Ascending aorta (tissue), 2 donors: ENCODE results near the gene TMEM235. TPM values are rescaled to one million over a fixed set of nuclear protein-coding genes. Genes with fewer than 3 reads are reported as not detected.
A peak's percentile ranks its signal among the peaks of the same experiment; 100 is the strongest.

Source experiments
- DNase-seq, 2 donors: peaks; one replicate each; pipeline ENCODE4 v3.0.0-alpha.2; 2019; ENCODE audit warnings: low spot score in 2 of 2
- H3K27ac ChIP-seq, 2 donors: fragments of 200-600 bp; sonication (generic); one replicate each; pipeline ENCODE4 v1.5.1; 2016 to 2017; ENCODE audit warnings: mild to moderate bottlenecking in 1 of 2
- H3K27me3 ChIP-seq: fragments of 200-600 bp; sonication (generic); one replicate; pipeline ENCODE4 v1.5.1; 2017
- H3K36me3 ChIP-seq, 2 donors: fragments of 200-600 bp; sonication (generic); one replicate each; pipeline ENCODE4 v1.5.1; 2016
- H3K4me1 ChIP-seq, 2 donors: fragments of 200-600 bp; sonication (generic); one replicate each; pipeline ENCODE4 v1.5.1; 2016 to 2017; ENCODE audit warnings: mild to moderate bottlenecking in 1 of 2
- H3K4me3 ChIP-seq, 2 donors: fragments of 200-600 bp; sonication (generic); one replicate each; pipeline ENCODE4 v1.5.1; 2016 to 2017; ENCODE audit warnings: mild to moderate bottlenecking in 1 of 2
- H3K9me3 ChIP-seq, 2 donors: fragments of 200-600 bp; sonication (generic); one replicate each; pipeline ENCODE4 v1.5.1; 2016
- intact Hi-C: fragments of 100-400 bp; cut with DNase I; formaldehyde crosslinking; loops from one replicate; pipeline ENCODE4 v1.15.1; 2023
- total RNA-seq: library from RNA; depleted of rRNA; stranded (reverse); fragments of >200 nt; gene quantifications from one replicate; pipeline ENCODE4 v1.1.0, GENCODE V29; 2016
- TF ChIP-seq, protein P1 (sequence below), 3 experiments: fragments of 200-600 bp in 2 of 3; fragments of 450-650 bp in 1 of 3; sonication (generic) in 2 of 3; IDR thresholded peaks; one replicate each; pipeline ENCODE4 v1.5.1; 2016 to 2019; ENCODE audit warnings: antibody characterized with exemption in 3 of 3, mild to moderate bottlenecking in 1 of 3, moderate library complexity in 1 of 3

The TMEM235 gene
- total RNA-seq, 1 donor from 2014 or later = not detected

DNA sequence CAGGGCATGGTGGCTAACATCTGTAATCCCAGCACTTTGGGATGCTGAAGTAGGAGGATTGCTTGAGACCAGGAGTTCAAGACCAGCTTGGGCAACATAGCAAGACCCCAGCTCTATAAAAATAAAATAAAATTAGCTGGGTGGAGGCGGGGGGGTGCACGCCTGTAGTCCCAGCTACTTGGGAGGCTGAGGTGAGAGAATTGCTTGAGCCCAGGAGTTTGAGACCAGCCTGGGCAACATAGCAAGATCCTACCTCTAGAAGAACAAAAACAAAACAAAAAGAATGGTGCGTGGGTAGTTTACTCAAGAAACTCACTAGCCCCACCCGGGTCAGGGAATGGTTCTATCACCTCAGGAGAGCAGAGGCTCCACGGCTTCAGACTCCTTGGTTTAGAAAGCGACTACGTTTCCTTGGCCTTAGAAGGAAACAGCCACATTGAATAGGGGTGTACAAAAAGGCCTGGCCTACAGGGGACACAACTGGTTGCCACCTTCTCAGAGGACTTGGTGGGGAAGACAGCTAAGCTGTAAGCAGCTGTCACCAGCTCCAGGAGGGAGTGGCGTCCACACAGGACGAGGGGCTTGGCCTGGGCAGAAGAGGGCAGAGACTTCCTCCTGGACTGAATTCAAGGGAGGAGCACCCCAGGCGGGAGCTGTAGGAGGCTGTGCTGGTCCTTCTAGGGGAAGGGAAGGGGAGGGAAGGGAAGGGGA lies 45.3 kb upstream of the TMEM235 start:
- Histone ChIP-seq H3K9me3 (no peaks in the 10 kb centered on the region), H3K4me1 (peaks cover 13 to 24% of the 10 kb centered on the region in 2 donors), H3K27ac (no peak overlapping the region), H3K36me3 (peaks cover 3% of the 10 kb centered on the region in 2 donors), H3K27me3 (no peaks in the 10 kb centered on the region), H3K4me3 (peak overlapping the region; percentile 50 to 62)
- TF ChIP-seq, protein P1, sequence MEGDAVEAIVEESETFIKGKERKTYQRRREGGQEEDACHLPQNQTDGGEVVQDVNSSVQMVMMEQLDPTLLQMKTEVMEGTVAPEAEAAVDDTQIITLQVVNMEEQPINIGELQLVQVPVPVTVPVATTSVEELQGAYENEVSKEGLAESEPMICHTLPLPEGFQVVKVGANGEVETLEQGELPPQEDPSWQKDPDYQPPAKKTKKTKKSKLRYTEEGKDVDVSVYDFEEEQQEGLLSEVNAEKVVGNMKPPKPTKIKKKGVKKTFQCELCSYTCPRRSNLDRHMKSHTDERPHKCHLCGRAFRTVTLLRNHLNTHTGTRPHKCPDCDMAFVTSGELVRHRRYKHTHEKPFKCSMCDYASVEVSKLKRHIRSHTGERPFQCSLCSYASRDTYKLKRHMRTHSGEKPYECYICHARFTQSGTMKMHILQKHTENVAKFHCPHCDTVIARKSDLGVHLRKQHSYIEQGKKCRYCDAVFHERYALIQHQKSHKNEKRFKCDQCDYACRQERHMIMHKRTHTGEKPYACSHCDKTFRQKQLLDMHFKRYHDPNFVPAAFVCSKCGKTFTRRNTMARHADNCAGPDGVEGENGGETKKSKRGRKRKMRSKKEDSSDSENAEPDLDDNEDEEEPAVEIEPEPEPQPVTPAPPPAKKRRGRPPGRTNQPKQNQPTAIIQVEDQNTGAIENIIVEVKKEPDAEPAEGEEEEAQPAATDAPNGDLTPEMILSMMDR (IDR thresholded peaks at IDR 0.05) = no peak
- DNase-seq = no peak
- intact Hi-C loops = no loop called here

DNA sequence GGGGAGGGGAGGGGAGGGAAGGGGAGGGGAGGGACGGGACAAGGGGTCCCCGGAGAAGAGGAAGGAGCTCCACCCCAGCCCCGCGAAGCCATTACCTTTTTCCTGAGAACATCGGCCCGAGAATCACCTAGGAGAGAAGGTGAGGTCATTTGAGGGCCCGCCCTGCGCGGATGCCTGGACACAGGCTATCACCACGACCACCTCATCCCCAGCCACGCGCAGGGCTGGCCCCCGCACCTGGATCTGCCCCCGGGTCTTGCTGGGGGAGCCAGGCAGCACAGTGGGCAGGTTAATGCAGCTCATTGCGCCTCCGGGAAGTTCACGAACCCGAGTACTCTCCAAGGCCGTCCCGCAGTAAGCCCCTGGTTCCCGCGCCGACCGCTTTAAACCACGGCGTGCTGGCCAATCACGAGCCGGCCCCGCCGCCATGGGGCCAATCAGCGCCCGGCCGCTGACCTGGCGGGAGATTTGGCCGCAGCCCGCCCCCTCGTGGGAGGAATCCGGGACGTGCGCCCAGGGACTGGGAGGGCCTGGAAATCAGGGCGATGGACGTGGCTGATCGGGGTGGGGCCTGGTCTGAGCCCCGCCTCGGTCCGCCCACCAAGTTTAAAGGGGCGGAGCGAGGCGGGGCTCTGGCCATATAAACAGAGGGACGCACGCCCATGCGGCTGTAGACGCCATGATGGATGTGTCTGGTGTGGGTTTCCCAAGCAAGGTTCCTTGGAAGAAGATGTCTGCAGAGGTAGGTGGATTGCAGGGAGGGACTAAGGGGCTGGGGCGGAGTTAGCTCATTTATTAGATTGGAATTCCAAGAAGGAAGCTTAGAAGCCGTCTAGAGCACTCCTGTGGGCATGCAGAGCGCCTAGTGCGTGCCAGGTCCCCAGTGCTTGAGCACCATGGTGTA lies 44.5 kb upstream of the TMEM235 start, which contains the start of the genes AFMID and TK1:
AFMID (plus strand) TSS at position 671 of the 904 bp plus-strand sequence; CDS start at position 680, 9 bp downstream.
TK1 (minus strand) TSS at position 361 of the 904 bp plus-strand sequence; CDS start at position 303, 58 bp downstream.
- peaks cover 3 to 11% of the 10 kb centered on the region in 2 donors for H3K36me3 ChIP-seq
- TF ChIP-seq, protein P1 (IDR thresholded peaks at IDR 0.05) = peak; percentile 81 to 90 (median 85)
- no peaks in the 10 kb centered on the region for H3K9me3 ChIP-seq
- peaks cover 13 to 22% of the 10 kb centered on the region in 2 donors for H3K4me1 ChIP-seq
- DNase-seq = peak; percentile 83 to 98
- intact Hi-C loops = loop anchor here (1.0 kb wide), 1 partner anchor 19 kb away; the partner anchor contains the start of gene SYNGR2
- peak within 1 kb of the TSS; percentile 50 to 62 for H3K4me3 ChIP-seq
- H3K27me3 ChIP-seq = no peaks in the 10 kb centered on the region
- H3K27ac ChIP-seq = peak within 1 kb of the TSS; percentile 1 to 65

DNA sequence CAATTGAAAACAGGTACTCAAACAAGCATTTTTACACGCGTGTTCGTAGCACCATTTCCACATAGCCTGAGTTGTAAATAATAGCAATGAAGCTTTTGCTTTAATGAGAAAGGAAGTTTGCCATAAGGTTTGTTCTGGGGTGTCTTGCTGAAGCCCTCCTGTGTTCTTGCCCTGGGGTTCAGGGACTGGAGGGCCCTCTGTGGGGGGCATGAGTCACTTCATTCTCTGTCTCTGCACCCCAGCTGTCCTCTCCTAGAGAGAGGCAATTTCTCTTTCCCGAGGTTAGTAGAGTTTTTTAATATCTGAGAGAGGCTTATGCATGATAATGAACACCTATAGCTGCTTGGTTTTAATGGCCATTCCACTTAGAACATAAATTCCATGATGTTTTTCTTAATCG lies 34.7 kb upstream of the TMEM235 start:
- TF ChIP-seq, protein P1 (IDR thresholded peaks at IDR 0.05) = no peak
- DNase-seq = no peak
- Histone ChIP-seq H3K4me1 (peaks cover 0 to 2% of the 10 kb centered on the region in 2 donors), H3K4me3 (no peak overlapping the region), H3K27ac (no peak overlapping the region), H3K27me3 (no peaks in the 10 kb centered on the region), H3K9me3 (no peaks in the 10 kb centered on the region), H3K36me3 (peaks cover 0 to 11% of the 10 kb centered on the region in 2 donors)
- intact Hi-C loops = no loop called here

DNA sequence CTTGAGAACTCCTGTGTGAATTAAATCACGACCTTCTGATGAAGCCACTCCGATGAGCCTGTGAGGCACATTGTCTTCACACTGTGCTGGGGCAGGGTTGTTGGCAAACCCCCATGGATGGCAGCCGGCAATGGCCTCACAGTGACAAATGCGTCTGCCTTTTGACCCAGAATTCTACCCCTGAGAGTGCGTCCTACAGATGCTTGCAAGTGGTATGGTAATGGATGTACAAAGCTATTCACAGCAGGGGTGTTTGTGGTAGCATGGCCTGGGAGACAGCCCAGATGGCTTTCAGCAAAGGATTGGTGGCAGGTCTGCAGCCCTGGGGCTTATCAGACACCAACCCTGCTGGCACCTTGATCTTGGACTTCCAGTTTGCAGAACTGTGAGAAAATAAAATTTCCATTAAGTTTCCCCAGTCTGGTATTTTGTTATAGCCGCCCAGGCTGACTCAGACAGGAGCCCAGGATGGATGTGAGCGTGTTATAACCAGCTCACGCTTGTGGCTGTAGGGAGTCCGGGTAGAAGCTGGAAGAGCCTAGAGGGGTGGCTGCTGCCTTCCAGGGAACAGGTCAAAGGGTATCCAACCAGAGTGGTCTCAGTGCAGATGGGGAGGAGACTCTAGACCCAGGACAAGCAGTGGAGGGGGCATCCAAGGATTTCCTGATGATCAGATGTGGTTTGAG lies 34.1 kb upstream of the TMEM235 start:
- Histone ChIP-seq H3K4me3 (no peak overlapping the region), H3K4me1 (peaks cover 0 to 2% of the 10 kb centered on the region in 2 donors), H3K36me3 (peaks cover 0 to 8% of the 10 kb centered on the region in 2 donors), H3K9me3 (no peaks in the 10 kb centered on the region), H3K27ac (no peak overlapping the region), H3K27me3 (no peaks in the 10 kb centered on the region)
- intact Hi-C loops = no loop called here
- TF ChIP-seq, protein P1 (IDR thresholded peaks at IDR 0.05) = no peak
- no peak for DNase-seq

DNA sequence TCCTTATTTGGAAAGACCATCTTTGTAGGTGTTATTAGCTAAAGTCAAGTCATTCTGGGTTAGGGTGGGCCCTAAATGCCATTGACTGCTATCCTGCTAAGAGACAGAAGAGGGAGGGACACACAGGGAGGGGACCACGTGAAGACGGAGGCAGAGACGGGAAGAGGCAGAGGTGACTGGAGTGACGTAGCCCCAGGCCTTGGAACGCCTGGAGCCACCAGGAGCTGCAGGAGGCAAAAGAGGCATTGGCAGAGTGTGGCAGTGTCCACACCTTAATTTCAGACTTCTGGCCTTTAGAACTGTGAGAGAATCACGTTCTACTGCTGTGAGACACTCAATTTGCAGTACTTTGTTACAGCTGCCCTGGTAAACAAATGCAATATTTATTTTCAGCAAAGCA lies 31.0 kb upstream of the TMEM235 start:
- DNase-seq = no peak
- Histone ChIP-seq H3K36me3 (peaks cover 0 to 4% of the 10 kb centered on the region in 2 donors), H3K9me3 (no peaks in the 10 kb centered on the region), H3K27ac (peak overlapping the region in 1 of 2 donors; percentile 68), H3K4me1 (peaks cover 0 to 2% of the 10 kb centered on the region in 2 donors), H3K27me3 (no peaks in the 10 kb centered on the region), H3K4me3 (no peak overlapping the region)
- TF ChIP-seq, protein P1 (IDR thresholded peaks at IDR 0.05) = no peak
- intact Hi-C loops = no loop called here
